ENCODE measurements around the gene BMP2K.
A peak's percentile ranks its signal among the peaks of the same experiment; 100 is the strongest.

Gene BMP2K

GRCh38 chr4:78777576-78777940 lies 1.4 kb downstream of the BMP2K start:
- Histone ChIP-seq H3K9ac (no peak overlapping the region), H3K27me3 (ENCODE audit: control insufficient read depth, insufficient read depth, low read length) (no peaks in the 10 kb centered on the region), H3K27ac (no peak overlapping the region), H3K79me2 (no peaks in the 10 kb centered on the region), H3K4me3 (ENCODE audit: low read depth, low read length) (peak overlapping the region; percentile 68), H3K9me3 (ENCODE audit: control insufficient read depth, low read length) (no peaks in the 10 kb centered on the region), H2AFZ (no peak overlapping the region), H3K36me3 (ENCODE audit: control insufficient read depth, insufficient read depth, low read length) (no peaks in the 10 kb centered on the region), H3K4me2 (ENCODE audit: low read length) (peak overlapping the region; percentile 68), H3K4me1 (no peaks in the 10 kb centered on the region)
- no peak for TF ChIP-seq CTCF (IDR thresholded peaks at IDR 0.05)

GRCh38 chr4:78778530-78778929 lies 2.4 kb downstream of the BMP2K start:
- no peak overlapping the region for H3K4me2 ChIP-seq (ENCODE audit: low read length)
- H3K4me3 ChIP-seq (ENCODE audit: low read depth, low read length) = no peak overlapping the region
- no peaks in the 10 kb centered on the region for H3K9me3 ChIP-seq (ENCODE audit: control insufficient read depth, low read length)
- no peak overlapping the region for H2AFZ ChIP-seq
- no peaks in the 10 kb centered on the region for H3K36me3 ChIP-seq (ENCODE audit: control insufficient read depth, insufficient read depth, low read length)
- H3K4me1 ChIP-seq = no peaks in the 10 kb centered on the region
- TF ChIP-seq CTCF (IDR thresholded peaks at IDR 0.05) = no peak
- no peak overlapping the region for H3K27ac ChIP-seq
- H3K79me2 ChIP-seq = no peaks in the 10 kb centered on the region
- no peaks in the 10 kb centered on the region for H3K27me3 ChIP-seq (ENCODE audit: control insufficient read depth, insufficient read depth, low read length)
- no peak overlapping the region for H3K9ac ChIP-seq

- Histone ChIP-seq H3K4me2 (ENCODE audit: low read length) (no peak overlapping the region), H3K9me3 (ENCODE audit: control insufficient read depth, low read length) (no peaks in the 10 kb centered on the region), H3K36me3 (ENCODE audit: control insufficient read depth, insufficient read depth, low read length) (no peaks in the 10 kb centered on the region), H3K4me3 (ENCODE audit: low read depth, low read length) (no peak overlapping the region), H2AFZ (no peak overlapping the region), H3K27me3 (ENCODE audit: control insufficient read depth, insufficient read depth, low read length) (no peaks in the 10 kb centered on the region), H3K4me1 (no peaks in the 10 kb centered on the region), H3K27ac (no peak overlapping the region), H3K9ac (no peak overlapping the region), H3K79me2 (no peaks in the 10 kb centered on the region)
- TF ChIP-seq CTCF (IDR thresholded peaks at IDR 0.05) = no peak
These were observed 3.1 kb downstream of the BMP2K start for GRCh38 chr4:78779280-78779679.

DNA sequence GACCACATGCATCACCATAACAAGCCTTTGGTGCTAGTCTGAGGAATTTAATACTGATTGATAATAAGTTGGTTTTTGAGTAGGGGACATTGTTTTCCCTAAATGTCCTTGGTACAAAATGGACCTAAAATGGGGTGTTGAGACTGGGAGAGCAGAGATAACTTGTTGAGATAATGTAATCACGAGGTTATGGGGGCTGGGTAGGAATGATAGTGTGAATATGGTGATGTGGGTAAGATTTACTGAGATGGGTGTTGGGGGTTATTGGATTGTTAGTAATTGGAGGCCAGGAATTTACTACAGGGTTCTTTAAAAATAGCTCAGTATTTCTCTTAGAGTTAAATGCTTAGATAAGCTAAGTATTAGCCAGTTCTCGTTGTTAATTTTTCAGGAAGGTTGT lies 3.9 kb downstream of the BMP2K start:
- no peak overlapping the region for H2AFZ ChIP-seq
- no peak overlapping the region for H3K4me3 ChIP-seq (ENCODE audit: low read depth, low read length)
- no peaks in the 10 kb centered on the region for H3K36me3 ChIP-seq (ENCODE audit: control insufficient read depth, insufficient read depth, low read length)
- no peaks in the 10 kb centered on the region for H3K9me3 ChIP-seq (ENCODE audit: control insufficient read depth, low read length)
- no peaks in the 10 kb centered on the region for H3K4me1 ChIP-seq
- H3K27me3 ChIP-seq (ENCODE audit: control insufficient read depth, insufficient read depth, low read length) = no peaks in the 10 kb centered on the region
- no peak for TF ChIP-seq CTCF (IDR thresholded peaks at IDR 0.05)
- no peak overlapping the region for H3K4me2 ChIP-seq (ENCODE audit: low read length)
- no peak overlapping the region for H3K9ac ChIP-seq
- no peak overlapping the region for H3K27ac ChIP-seq
- no peaks in the 10 kb centered on the region for H3K79me2 ChIP-seq

- Histone ChIP-seq H3K9me3 (ENCODE audit: control insufficient read depth, low read length) (no peaks in the 10 kb centered on the region), H2AFZ (no peak overlapping the region), H3K27me3 (ENCODE audit: control insufficient read depth, insufficient read depth, low read length) (no peaks in the 10 kb centered on the region), H3K27ac (no peak overlapping the region), H3K36me3 (ENCODE audit: control insufficient read depth, insufficient read depth, low read length) (no peaks in the 10 kb centered on the region), H3K4me1 (no peaks in the 10 kb centered on the region), H3K4me3 (ENCODE audit: low read depth, low read length) (no peak overlapping the region), H3K9ac (no peak overlapping the region), H3K4me2 (ENCODE audit: low read length) (no peak overlapping the region), H3K79me2 (peaks cover 3% of the 10 kb centered on the region)
- no peak for TF ChIP-seq CTCF (IDR thresholded peaks at IDR 0.05)
These were observed 5.0 kb downstream of the BMP2K start for GRCh38 chr4:78781139-78781538.

Measured in parathyroid adenoma (tissue), 2 donors.